H1 (cell line): ENCODE results near the gene NDUFA8. TPM values are rescaled to one million over a fixed set of nuclear protein-coding genes. Genes with fewer than 3 reads are reported as not detected.

Experiments used
- CTCF ChIA-PET: fragments of 300-600 bp; sonication (Branson Sonifier 250); formaldehyde crosslinking; loops from one replicate; lab custom pipeline; 2021; ENCODE audit not compliant: partially characterized antibody; lab: Charles Lee
- POLR2A ChIA-PET: fragments of 300-600 bp; sonication (Branson Sonifier 250); formaldehyde crosslinking; loops from one replicate; lab custom pipeline; 2021; ENCODE audit warnings: inconsistent platforms; ENCODE audit not compliant: partially characterized antibody; lab: Charles Lee
- DNase-seq, 2 experiments: peaks; one replicate each; pipeline versions ENCODE4 v3.0.0 to v3.0.0-alpha.2; 2010 to 2022; ENCODE audit warnings: low spot score in 2 of 2, low read depth in 1 of 2, mixed read lengths in 1 of 2
- FAIRE-seq: peaks from 2 replicates; lab custom pipeline; 2011; peaks lifted over from hg19 to GRCh38; lab: Jason Lieb, UNC
- H2AFZ ChIP-seq: 2 replicates; pipeline ENCODE4 v1.8.1; 2012; ENCODE audit warnings: low read length, inconsistent platforms
- H2AK5ac ChIP-seq: 2 replicates; pipeline ENCODE4 v1.6.1; 2013; ENCODE audit warnings: low read depth, low read length
- H2BK120ac ChIP-seq: replicated peaks from 2 replicates; pipeline ENCODE3; 2013; ENCODE audit warnings: low read depth, low read length, inconsistent platforms
- H2BK12ac ChIP-seq: 2 replicates; pipeline ENCODE4 v1.6.1; 2013; ENCODE audit warnings: low read depth, low read length
- H2BK15ac ChIP-seq: 2 replicates; pipeline ENCODE4 v1.6.1; 2013; ENCODE audit warnings: low read length
- H2BK20ac ChIP-seq: 2 replicates; pipeline ENCODE4 v1.6.1; 2013; ENCODE audit warnings: low read length
- H2BK5ac ChIP-seq: 2 replicates; pipeline ENCODE4 v1.6.1; 2013; ENCODE audit warnings: low read depth, low read length
- H3K14ac ChIP-seq: 2 replicates; pipeline ENCODE4 v1.6.1; 2013; ENCODE audit warnings: inconsistent platforms; ENCODE audit not compliant: insufficient read length
- H3K18ac ChIP-seq: 2 replicates; pipeline ENCODE4 v1.6.1; 2013; ENCODE audit warnings: low read length; ENCODE audit errors: extremely low read depth
- H3K23ac ChIP-seq: 2 replicates; pipeline ENCODE4 v1.6.1; 2013; ENCODE audit warnings: inconsistent platforms; ENCODE audit not compliant: insufficient read length
- H3K23me2 ChIP-seq: 2 replicates; pipeline ENCODE4 v1.6.1; 2013; ENCODE audit warnings: low read depth, low read length
- H3K27ac ChIP-seq: 2 replicates; pipeline ENCODE4 v1.6.1; 2011; ENCODE audit warnings: low read depth, low read length, inconsistent platforms
- H3K27me3 ChIP-seq, 4 experiments: replicated peaks in 1 of 4; 1 replicate in 1 of 4; 2 replicates in 3 of 4; pipeline versions ENCODE4 v1.6.1 to v1.8.1; 2011 to 2013; ENCODE audit warnings: low read length in 3 of 4, mild to moderate bottlenecking in 3 of 4, inconsistent platforms in 2 of 4, mixed read lengths in 2 of 4, moderate library complexity in 1 of 4; ENCODE audit not compliant: control insufficient read depth in 3 of 4, insufficient read depth in 3 of 4; ENCODE audit errors: extremely low read depth in 1 of 4
- H3K36me3 ChIP-seq, 4 experiments: 2 replicates each; pipeline versions ENCODE4 v1.6.1 to v1.8.1; 2011 to 2013; ENCODE audit warnings: mild to moderate bottlenecking in 4 of 4, low read length in 3 of 4, moderate library complexity in 2 of 4, control low read depth in 1 of 4, inconsistent platforms in 1 of 4; ENCODE audit not compliant: insufficient read depth in 4 of 4, control insufficient read depth in 2 of 4
- H3K4ac ChIP-seq: replicated peaks from 2 replicates; pipeline ENCODE3; 2013; ENCODE audit warnings: low read length, low read depth, mixed read lengths, inconsistent platforms; ENCODE audit not compliant: insufficient read length
- H3K4me1 ChIP-seq, 4 experiments: replicated peaks in 1 of 4; 1 replicate in 1 of 4; 2 replicates in 3 of 4; pipeline versions ENCODE4 v1.6.1 to v1.8.1; 2011 to 2013; ENCODE audit warnings: low read length in 3 of 4, inconsistent platforms in 2 of 4, mixed read lengths in 1 of 4; ENCODE audit not compliant: insufficient read depth in 4 of 4, control insufficient read depth in 3 of 4
- H3K4me2 ChIP-seq, 2 experiments: 2 replicates each; pipeline versions ENCODE4 v1.6.1 to v1.8.1; 2011 to 2013; ENCODE audit warnings: low read depth in 2 of 2, low read length in 2 of 2, control low read depth in 1 of 2, inconsistent platforms in 1 of 2, mild to moderate bottlenecking in 1 of 2; ENCODE audit not compliant: insufficient read depth in 1 of 2
- H3K4me3 ChIP-seq, 4 experiments: fragments of 200-600, 300-600 bp in 1 of 4; sonication (generic), shearing (Covaris generic), sonication (Bioruptor Twin) in 1 of 4; 2 replicates each; pipeline versions ENCODE4 v1.5.1 to v1.8.1; 2011 to 2016; ENCODE audit warnings: low read length in 4 of 4, low read depth in 3 of 4, control low read depth in 2 of 4, inconsistent platforms in 2 of 4, mild to moderate bottlenecking in 2 of 4, mixed read lengths in 1 of 4, moderate library complexity in 1 of 4; ENCODE audit not compliant: insufficient read depth in 2 of 4; ENCODE audit errors: extremely low read depth in 1 of 4
- H3K56ac ChIP-seq: replicated peaks from 2 replicates; pipeline ENCODE3; 2013; ENCODE audit warnings: low read depth, mild to moderate bottlenecking, mixed read lengths, low read length, inconsistent platforms; ENCODE audit not compliant: insufficient read length
- H3K79me1 ChIP-seq: 2 replicates; pipeline ENCODE4 v1.6.1; 2013; ENCODE audit warnings: low read depth, low read length, control low read depth
- H3K79me2 ChIP-seq, 2 experiments: 2 replicates each; pipeline versions ENCODE4 v1.6.1 to v1.8.1; 2012 to 2013; ENCODE audit warnings: low read length in 2 of 2, mild to moderate bottlenecking in 2 of 2, inconsistent platforms in 1 of 2; ENCODE audit not compliant: insufficient read depth in 2 of 2, control insufficient read depth in 1 of 2
- H3K9ac ChIP-seq, 4 experiments: replicated peaks in 1 of 4; 1 replicate in 1 of 4; 2 replicates in 3 of 4; pipeline versions ENCODE4 v1.6.1 to v1.8.1; 2011 to 2013; ENCODE audit warnings: low read depth in 3 of 4, low read length in 3 of 4, control low read depth in 2 of 4, mild to moderate bottlenecking in 2 of 4, moderate library complexity in 2 of 4, inconsistent platforms in 1 of 4; ENCODE audit errors: extremely low read depth in 1 of 4
- H3K9me3 ChIP-seq, 2 experiments: 2 replicates each; pipeline versions ENCODE4 v1.6.1 to v1.8.1; 2012 to 2013; ENCODE audit warnings: mild to moderate bottlenecking in 2 of 2, moderate library complexity in 2 of 2, control low read depth in 1 of 2, inconsistent platforms in 1 of 2, low read depth in 1 of 2, low read length in 1 of 2, mixed read lengths in 1 of 2; ENCODE audit not compliant: insufficient read depth in 2 of 2
- H4K20me1 ChIP-seq, 2 experiments: replicated peaks in 1 of 2; 2 replicates each; pipeline versions ENCODE3 to v1.8.1; 2011 to 2013; ENCODE audit warnings: inconsistent platforms in 2 of 2, low read length in 2 of 2, mild to moderate bottlenecking in 1 of 2; ENCODE audit not compliant: insufficient read depth in 2 of 2, control insufficient read depth in 1 of 2
- H4K5ac ChIP-seq: 2 replicates; pipeline ENCODE4 v1.6.1; 2013; ENCODE audit warnings: low read length, low read depth, mixed read lengths, inconsistent platforms; ENCODE audit not compliant: insufficient read length
- H4K8ac ChIP-seq: 2 replicates; pipeline ENCODE4 v1.8.0; 2013; ENCODE audit warnings: mild to moderate bottlenecking, moderate library complexity, low read length, inconsistent platforms; ENCODE audit not compliant: insufficient read depth; ENCODE audit errors: extremely low read depth
- H4K91ac ChIP-seq: replicated peaks from 2 replicates; pipeline ENCODE3; 2013; ENCODE audit warnings: low read length, mixed read lengths, inconsistent platforms; ENCODE audit not compliant: insufficient read length
- ATF3 ChIP-seq: IDR thresholded peaks from 2 replicates; pipeline ENCODE4 v1.6.1; 2011; ENCODE audit warnings: low read depth, mild to moderate bottlenecking, low read length; ENCODE audit not compliant: insufficient read depth
- CREB1 ChIP-seq: IDR thresholded peaks from 2 replicates; pipeline ENCODE4 v1.6.1; 2012; ENCODE audit warnings: inconsistent platforms
- NRF1 ChIP-seq: IDR thresholded peaks from 2 replicates; pipeline ENCODE4 v1.6.1; 2011; ENCODE audit warnings: mild to moderate bottlenecking, low read depth, low read length, improper control_type of control experiment
- POLR2AphosphoS5 ChIP-seq: IDR thresholded peaks from 2 replicates; pipeline ENCODE4 v1.6.1; 2011; ENCODE audit warnings: low read depth, low read length
- WGBS, 2 experiments: shearing (Covaris generic) in 1 of 2; methylation state at CpG; one replicate each; pipeline versions ENCODE4 v1.1.6 to v1.1.7; 2013 to 2015; ENCODE audit warnings: low lambda C conversion rate in 2 of 2, mixed read lengths in 2 of 2, inconsistent platforms in 1 of 2, low coverage in 1 of 2, missing lambda C conversion rate in 1 of 2; ENCODE audit not compliant: insufficient replicate concordance in 2 of 2, insufficient coverage in 1 of 2, insufficient read length in 1 of 2; ENCODE audit errors: extremely low coverage in 1 of 2, missing lambda C conversion rate in 1 of 2; 5-methylcytosine and 5-hydroxymethylcytosine counted together
- polyA plus RNA-seq, 7 experiments: library from polyadenylated mRNA; depleted of rRNA in 3 of 7; stranded (reverse) in 5 of 7; unstranded in 2 of 7; fragments of >200 nt in 5 of 7; fragments of 200-250 nt in 2 of 7; gene quantifications; 1 replicate in 5 of 7; 2 replicates in 1 of 7; 4 replicates in 1 of 7; pipeline versions ENCODE4 v1.2.1 to v1.2.3, GENCODE V29; 2011 to 2013; ENCODE audit warnings: missing spikeins in 2 of 7, mixed read lengths in 2 of 7
- total RNA-seq: library from RNA; stranded (reverse); fragmentation: NEBNext Ultra II Directional; extraction: Animal tissue kit (Norgen Biotek cat#: 25700); gene quantifications from 2 replicates; pipeline ENCODE4 v1.2.1, GENCODE V29; 2021

The NDUFA8 gene
- total and polyA plus RNA-seq, 2 of the 8 experiments (the other 6 are each of a cell fraction or from before 2014, with no cell fraction given): 61.0 to 73.8 TPM

- no peaks in the 10 kb centered on the region for H3K36me3 ChIP-seq
- FAIRE-seq (no peak), DNase-seq (no peak)
- peaks cover 0 to 3% (median under 1%) of the 10 kb centered on the region in 4 experiments; a peak in 4 of 7 replicates for H3K4me1 ChIP-seq
- no peak overlapping the region for H3K14ac ChIP-seq
- no peaks in the 10 kb centered on the region for H3K79me2 ChIP-seq
- ChIA-PET POLR2A (no interaction called here), CTCF (interaction anchor here (0.8 to 12.5 kb wide), 3 partner anchors 13 to 43 kb away, joined by 3 to 192 read pairs (median 94); no protein-coding TSS in a partner anchor)
- no peak overlapping the region for H3K56ac ChIP-seq
- no peak overlapping the region for H2BK5ac ChIP-seq
- no peak overlapping the region for H3K27ac ChIP-seq
- H2BK12ac ChIP-seq: no peak overlapping the region
- H3K79me1 ChIP-seq: no peaks in the 10 kb centered on the region
- WGBS, 2 experiments: 70% methylated on average over 3 of the region's 3 CpGs; no CpG with 5 or more reads in 1 of the 2 experiments
- H4K8ac ChIP-seq: no peak overlapping the region
- no peak overlapping the region for H2AK5ac ChIP-seq
- no peaks in the 10 kb centered on the region for H3K23me2 ChIP-seq
- H3K4me2 ChIP-seq: no peak overlapping the region
- H3K4ac ChIP-seq: no peak overlapping the region
- TF ChIP-seq POLR2AphosphoS5 (no peak), ATF3 (no peak), NRF1 (no peak), CREB1 (no peak)
- no peak overlapping the region for H2AFZ ChIP-seq
- H2BK20ac ChIP-seq: no peak overlapping the region
- H3K4me3 ChIP-seq: no peak overlapping the region
- H4K5ac ChIP-seq: no peak overlapping the region
- H2BK15ac ChIP-seq: no peak overlapping the region
- H3K23ac ChIP-seq: no peak overlapping the region
- H4K20me1 ChIP-seq: no peaks in the 10 kb centered on the region
- no peak overlapping the region for H3K9ac ChIP-seq
- H3K27me3 ChIP-seq: no peaks in the 10 kb centered on the region; a peak in 2 of 7 replicates
- H4K91ac ChIP-seq: no peak overlapping the region
- H3K18ac ChIP-seq: no peak overlapping the region
- no peaks in the 10 kb centered on the region for H3K9me3 ChIP-seq
- no peak overlapping the region for H2BK120ac ChIP-seq
These were observed 50.4 kb downstream of the NDUFA8 start for GRCh38 chr9:122109035-122109813.
